C4-2B (cell line): Measurements from ENCODE around the gene RNF215.

Experiments
- CTCF ChIP-seq: fragments of 450-650 bp; conservative IDR thresholded peaks from 2 replicates; pipeline ENCODE4 v1.5.1; 2017; ENCODE audit warnings: mild to moderate bottlenecking
- ZFX ChIP-seq: fragments of 450-650 bp; IDR thresholded peaks from 2 replicates; pipeline ENCODE4 v1.6.1; 2017

GRCh38 chr22:30411780-30412179 lies 24.6 kb upstream of the RNF215 start:
- no peak for TF ChIP-seq CTCF
- no peak for TF ChIP-seq ZFX
